Suprapubic skin (tissue), 4 donors: ENCODE results near the gene ATP1A2. TPM values are rescaled to one million over a fixed set of nuclear protein-coding genes. Genes with fewer than 3 reads are reported as not detected.

ENCODE experiments used
- DNase-seq, 2 donors: peaks; one replicate each; pipeline ENCODE4 v3.0.0-alpha.2; 2019; ENCODE audit warnings: low spot score in 2 of 2
- H3K27ac ChIP-seq: fragments of 200-600 bp; sonication (generic); one replicate; pipeline ENCODE4 v1.5.1; 2019
- H3K27me3 ChIP-seq: fragments of 200-600 bp; sonication (generic); one replicate; pipeline ENCODE4 v1.5.1; 2019
- H3K36me3 ChIP-seq: fragments of 200-600 bp; sonication (generic); one replicate; pipeline ENCODE4 v1.5.1; 2019
- H3K4me1 ChIP-seq: fragments of 200-600 bp; sonication (generic); one replicate; pipeline ENCODE4 v1.5.1; 2019
- H3K4me3 ChIP-seq: fragments of 200-600 bp; sonication (generic); one replicate; pipeline ENCODE4 v1.5.1; 2019; ENCODE audit warnings: mild to moderate bottlenecking
- H3K9me3 ChIP-seq: fragments of 200-600 bp; sonication (generic); one replicate; pipeline ENCODE4 v1.5.1; 2019
- CTCF ChIP-seq, 2 donors: fragments of 200-600 bp in 1 of 2; fragments of 450-650 bp in 1 of 2; sonication (generic) in 1 of 2; IDR thresholded peaks; one replicate each; pipeline ENCODE4 v1.5.1; 2016 to 2019; ENCODE audit warnings: antibody characterized with exemption in 2 of 2, mild to moderate bottlenecking in 1 of 2, moderate library complexity in 1 of 2
- EP300 ChIP-seq: sonication (generic); formaldehyde crosslinking; IDR thresholded peaks from one replicate; pipeline ENCODE4 v1.6.1; 2017; ENCODE audit warnings: antibody characterized with exemption
- POLR2A ChIP-seq, 2 donors: fragments of 450-650 bp; IDR thresholded peaks; one replicate each; pipeline ENCODE4 v1.6.1; 2017; ENCODE audit warnings: antibody characterized with exemption in 2 of 2, mild to moderate bottlenecking in 2 of 2, moderate library complexity in 2 of 2
- POLR2AphosphoS5 ChIP-seq, 3 donors: sonication (generic); formaldehyde crosslinking; IDR thresholded peaks; one replicate each; pipeline ENCODE4 v1.6.1; 2017; ENCODE audit warnings: antibody characterized with exemption in 3 of 3
- WGBS: methylation state at CpG from one replicate; pipeline ENCODE4 v1.1.5; 2018; 5-methylcytosine and 5-hydroxymethylcytosine counted together
- total RNA-seq, 4 donors: library from RNA; depleted of rRNA; stranded (reverse); fragments of >200 nt; gene quantifications; one replicate each; pipeline ENCODE4 v1.1.0, GENCODE V29; 2016

Gene ATP1A2
- total RNA-seq, 4 donors from 2014 or later = 4.2 to 6.9 (median 4.8) TPM

- no peaks in the 10 kb centered on the region for H3K9me3 ChIP-seq
- TF ChIP-seq POLR2A (IDR thresholded peaks at IDR 0.05) = no peak
- TF ChIP-seq CTCF (IDR thresholded peaks at IDR 0.05) = no peak
- TF ChIP-seq EP300 = no peak
- no peak for TF ChIP-seq POLR2AphosphoS5 (IDR thresholded peaks at IDR 0.05)
- peaks cover 14% of the 10 kb centered on the region for H3K4me1 ChIP-seq
- peak in 1 of 2 donors; percentile 86 for DNase-seq
- H3K36me3 ChIP-seq = no peaks in the 10 kb centered on the region
- 2% methylated on average over 35 of the region's 46 CpGs for WGBS
- peaks cover 15% of the 10 kb centered on the region for H3K27me3 ChIP-seq
- H3K27ac ChIP-seq = no peak overlapping the region
- H3K4me3 ChIP-seq = peak overlapping the region; percentile 51
These were observed 45.1 kb upstream of the ATP1A2 start for GRCh38 chr1:160070243-160071163.

- Histone ChIP-seq H3K4me3 (no peak overlapping the region), H3K36me3 (no peaks in the 10 kb centered on the region), H3K27ac (no peak overlapping the region), H3K9me3 (no peaks in the 10 kb centered on the region), H3K27me3 (peaks cover 15% of the 10 kb centered on the region), H3K4me1 (peaks cover 14% of the 10 kb centered on the region)
- TF ChIP-seq EP300 (no peak), POLR2AphosphoS5 (IDR thresholded peaks at IDR 0.05) (no peak), CTCF (IDR thresholded peaks at IDR 0.05) (no peak), POLR2A (IDR thresholded peaks at IDR 0.05) (no peak)
- WGBS = 90% methylated on average over 5 of the region's 5 CpGs
- no peak for DNase-seq
These were observed 44.3 kb upstream of the ATP1A2 start for GRCh38 chr1:160071289-160071688.

- Histone ChIP-seq H3K9me3 (no peaks in the 10 kb centered on the region), H3K27ac (no peak overlapping the region), H3K27me3 (peaks cover 32% of the 10 kb centered on the region), H3K4me3 (no peak overlapping the region), H3K36me3 (no peaks in the 10 kb centered on the region), H3K4me1 (peaks cover 12% of the 10 kb centered on the region)
- 69% methylated on average over 4 of the region's 4 CpGs for WGBS
- no peak for TF ChIP-seq POLR2AphosphoS5 (IDR thresholded peaks at IDR 0.05)
- TF ChIP-seq EP300 = no peak
- TF ChIP-seq POLR2A (IDR thresholded peaks at IDR 0.05) = no peak
- TF ChIP-seq CTCF (IDR thresholded peaks at IDR 0.05) = no peak
- no peak for DNase-seq
These were observed 40.7 kb upstream of the ATP1A2 start for GRCh38 chr1:160074865-160075264.

- 62% methylated on average over 2 of the region's 2 CpGs for WGBS
- Histone ChIP-seq H3K9me3 (no peaks in the 10 kb centered on the region), H3K27me3 (peaks cover 34% of the 10 kb centered on the region), H3K36me3 (no peaks in the 10 kb centered on the region), H3K27ac (no peak overlapping the region), H3K4me3 (no peak overlapping the region), H3K4me1 (peaks cover 3% of the 10 kb centered on the region)
- TF ChIP-seq POLR2A (IDR thresholded peaks at IDR 0.05) (no peak), EP300 (no peak), CTCF (IDR thresholded peaks at IDR 0.05) (no peak), POLR2AphosphoS5 (IDR thresholded peaks at IDR 0.05) (no peak)
- DNase-seq = no peak
These were observed 39.7 kb upstream of the ATP1A2 start for GRCh38 chr1:160075836-160076235.

- Histone ChIP-seq H3K36me3 (no peaks in the 10 kb centered on the region), H3K9me3 (no peaks in the 10 kb centered on the region), H3K4me3 (no peak overlapping the region), H3K4me1 (no peaks in the 10 kb centered on the region), H3K27ac (no peak overlapping the region), H3K27me3 (peaks cover 38% of the 10 kb centered on the region)
- TF ChIP-seq POLR2A (IDR thresholded peaks at IDR 0.05) (no peak), EP300 (no peak)
- no peak for DNase-seq
- WGBS = 81% methylated on average over 3 of the region's 3 CpGs
These were observed 39.3 kb upstream of the ATP1A2 start for GRCh38 chr1:160076295-160076694.
